ENCODE measurements around the gene ADAMTS6. TPM values are rescaled to one million over a fixed set of nuclear protein-coding genes. Genes with fewer than 3 reads are reported as not detected.
"Not testable (repeated sequence)": the region's sequence is repeated elsewhere in the genome, so short reads cannot be mapped to it uniquely, and the experiment has no call there.

ADAMTS6 gene
- total and polyA plus RNA-seq, 2 donors (not counting 1 experiment from before 2014, with no cell fraction given) = 3.6 to 12.3 TPM

GRCh38 chr5:65324226-65324625 is 157.5 kb downstream of the ADAMTS6 start:
- Histone ChIP-seq H3K4me3 (ENCODE audit: control extremely low read depth in 1 of 5, extremely low read depth in 1 of 5, insufficient read depth in 1 of 5, low read depth in 2 of 5, low read length in 4 of 5) (no peak overlapping the region), H3K4me1 (ENCODE audit: control insufficient read depth in 2 of 2, insufficient read depth in 2 of 2, low read length in 2 of 2) (no peaks in the 10 kb centered on the region), H2AFZ (ENCODE audit: insufficient read depth, low read depth, low read length, poor library complexity, severe bottlenecking) (no peak overlapping the region), H3K9ac (ENCODE audit: low read length) (no peak overlapping the region), H3K36me3 (replicated peaks in 1 of 2; ENCODE audit: control extremely low read depth in 1 of 2, control insufficient read depth in 1 of 2, extremely low read depth in 1 of 2, insufficient read depth in 2 of 2, low read length in 1 of 2) (no peaks in the 10 kb centered on the region), H3K4me2 (replicated peaks; ENCODE audit: low read depth, low read length, poor library complexity, severe bottlenecking) (no peak overlapping the region), H4K20me1 (ENCODE audit: control insufficient read depth, insufficient read depth, low read length, poor library complexity, severe bottlenecking) (no peaks in the 10 kb centered on the region), H3K79me2 (ENCODE audit: control insufficient read depth, insufficient read depth, low read length) (no peaks in the 10 kb centered on the region), H3K9me3 (ENCODE audit: control extremely low read depth in 1 of 3, control insufficient read depth in 2 of 3, insufficient read depth in 1 of 3, low read length in 2 of 3) (peaks cover 0 to 4% (median 0%) of the 10 kb centered on the region in 3 donors), H3K27me3 (replicated peaks in 1 of 4; ENCODE audit: control extremely low read depth in 1 of 4, control insufficient read depth in 3 of 4, insufficient read depth in 4 of 4, low read length in 3 of 4) (no peaks in the 10 kb centered on the region), H3K27ac (ENCODE audit: low read length in 2 of 2) (no peak overlapping the region)
- no peak overlapping the region for H3K27ac Mint-ChIP-seq
- no peak overlapping the region for H3K4me3 Mint-ChIP-seq
- H3K27me3 Mint-ChIP-seq = no peaks in the 10 kb centered on the region
- intact Hi-C loops (cut with micrococcal nuclease) = no loop called here
- no peaks in the 10 kb centered on the region for H3K9me3 Mint-ChIP-seq (ENCODE audit: insufficient read depth)
- DNase-seq (no peak), ATAC-seq (ENCODE audit: low read depth) (no peak)
- CTCF ChIA-PET = no interaction called here
- H3K4me1 Mint-ChIP-seq = no peaks in the 10 kb centered on the region
- WGBS (ENCODE audit: insufficient coverage) = no CpG with 5 or more reads among the region's 1 CpG
- POLR2A ChIA-PET = no interaction called here
- TF ChIP-seq EZH2 (IDR thresholded peaks at IDR 0.05; ENCODE audit: borderline replicate concordance, insufficient read depth, low read depth, low read length, poor library complexity, severe bottlenecking) = no peak
- no peak for TF ChIP-seq CTCF (IDR thresholded peaks at IDR 0.05)

GRCh38 chr5:65320704-65321103 is 161.0 kb downstream of the ADAMTS6 start:
- H2AFZ ChIP-seq (ENCODE audit: insufficient read depth, low read depth, low read length, poor library complexity, severe bottlenecking); H3K4me3 ChIP-seq (ENCODE audit: control extremely low read depth in 1 of 5, extremely low read depth in 1 of 5, insufficient read depth in 1 of 5, low read depth in 2 of 5, low read length in 4 of 5); H3K4me1 ChIP-seq (ENCODE audit: control insufficient read depth in 2 of 2, insufficient read depth in 2 of 2, low read length in 2 of 2); intact Hi-C loops (cut with micrococcal nuclease); H3K27me3 ChIP-seq (replicated peaks in 1 of 4; ENCODE audit: control extremely low read depth in 1 of 4, control insufficient read depth in 3 of 4, insufficient read depth in 4 of 4, low read length in 3 of 4); CTCF ChIA-PET; DNase-seq; H3K4me3 Mint-ChIP-seq; POLR2A ChIA-PET; H3K27ac ChIP-seq (ENCODE audit: low read length in 2 of 2); H3K9me3 Mint-ChIP-seq (ENCODE audit: insufficient read depth); H3K27ac Mint-ChIP-seq; H3K4me2 ChIP-seq (replicated peaks; ENCODE audit: low read depth, low read length, poor library complexity, severe bottlenecking); ATAC-seq (ENCODE audit: low read depth); H3K79me2 ChIP-seq (ENCODE audit: control insufficient read depth, insufficient read depth, low read length); H4K20me1 ChIP-seq (ENCODE audit: control insufficient read depth, insufficient read depth, low read length, poor library complexity, severe bottlenecking); H3K9me3 ChIP-seq (ENCODE audit: control extremely low read depth in 1 of 3, control insufficient read depth in 2 of 3, insufficient read depth in 1 of 3, low read length in 2 of 3); H3K27me3 Mint-ChIP-seq; H3K9ac ChIP-seq (ENCODE audit: low read length); H3K4me1 Mint-ChIP-seq; H3K36me3 ChIP-seq (replicated peaks in 1 of 2; ENCODE audit: control extremely low read depth in 1 of 2, control insufficient read depth in 1 of 2, extremely low read depth in 1 of 2, insufficient read depth in 2 of 2, low read length in 1 of 2): not testable (repeated sequence)
- WGBS (ENCODE audit: insufficient coverage) = 100% methylated on average over 1 of the region's 1 CpG
